K562 (cell line): ENCODE results near the gene LAPTM5. TPM values are rescaled to one million over a fixed set of nuclear protein-coding genes. Genes with fewer than 3 reads are reported as not detected.

Experiments used
- CBX5 ChIP-seq: IDR thresholded peaks from 2 replicates; pipeline ENCODE4 v1.6.1; 2014; ENCODE audit warnings: low read depth, borderline replicate concordance
- CSDE1 ChIP-seq, 2 experiments: fragments of 450-650 bp; IDR thresholded peaks; 2 replicates each; pipeline ENCODE4 v1.6.1; 2016; ENCODE audit warnings: mild to moderate bottlenecking in 1 of 2
- EGR1 ChIP-seq: fragments of 450-650 bp; conservative IDR thresholded peaks from 2 replicates; pipeline ENCODE4 v1.6.1; 2017; ENCODE audit warnings: mild to moderate bottlenecking
- ELF1 ChIP-seq: fragments of 200-800 bp; sonication (Bioruptor generic); IDR thresholded peaks from 2 replicates; pipeline ENCODE4 v1.6.1; 2016; ENCODE audit warnings: missing genetic modification characterization, missing compliant biosample characterization
- ESRRB ChIP-seq: fragments of 250-450 bp; sonication (Bioruptor Pico); IDR thresholded peaks from 2 replicates; pipeline ENCODE4 v1.5.0; 2020; ENCODE audit warnings: mild to moderate bottlenecking, moderate library complexity, borderline replicate concordance
- HNRNPUL1 ChIP-seq: fragments of 200-400 bp; formaldehyde crosslinking; IDR thresholded peaks from 2 replicates; pipeline ENCODE4 v1.6.1; 2017; ENCODE audit warnings: low read length
- KAT8 ChIP-seq: fragments of 450-650 bp; IDR thresholded peaks from 2 replicates; pipeline ENCODE4 v1.6.1; 2016; ENCODE audit warnings: low read depth, mild to moderate bottlenecking
- MBD1 ChIP-seq: fragments of 250-450 bp; sonication (Bioruptor Pico); IDR thresholded peaks from 2 replicates; pipeline ENCODE4 v1.8.0; 2022; ENCODE audit warnings: inconsistent platforms
- MCM2 ChIP-seq: fragments of 450-650 bp; IDR thresholded peaks from 2 replicates; pipeline ENCODE4 v1.6.1; 2017; ENCODE audit warnings: low read depth, mild to moderate bottlenecking
- NCOR1 ChIP-seq: fragments of 450-650 bp; IDR thresholded peaks from 2 replicates; pipeline ENCODE4 v1.6.1; 2016; ENCODE audit warnings: mild to moderate bottlenecking, moderate library complexity
- PCBP2 ChIP-seq: fragments of 200-400 bp; formaldehyde crosslinking; IDR thresholded peaks from 2 replicates; pipeline ENCODE4 v1.6.1; 2018; ENCODE audit warnings: low read length, low read depth, mild to moderate bottlenecking, moderate library complexity; ENCODE audit not compliant: poor library complexity, severe bottlenecking
- PHTF2 ChIP-seq: fragments of 250-450 bp; sonication (Bioruptor Pico); IDR thresholded peaks from 2 replicates; pipeline ENCODE4 v1.5.0; 2021; ENCODE audit warnings: mild to moderate bottlenecking
- TEAD1 ChIP-seq, 2 experiments: fragments of 450-650 bp in 1 of 2; sonication (generic) in 1 of 2; formaldehyde crosslinking; IDR thresholded peaks; 2 replicates each; pipeline versions ENCODE4 v1.4.0 to v1.8.0; 2020 to 2022; ENCODE audit warnings: mild to moderate bottlenecking in 2 of 2, missing genetic modification reagents in 1 of 2
- ZBTB33 ChIP-seq: sonication (generic); formaldehyde crosslinking; IDR thresholded peaks from 2 replicates; pipeline ENCODE4 v1.8.1; 2023; ENCODE audit warnings: mild to moderate bottlenecking, missing genetic modification reagents
- ZBTB9 ChIP-seq: fragments of 450-650 bp; formaldehyde crosslinking; IDR thresholded peaks from 2 replicates; pipeline ENCODE4 v1.4.0; 2020; ENCODE audit warnings: mild to moderate bottlenecking, moderate library complexity
- ZC3H4 ChIP-seq: sonication (generic); formaldehyde crosslinking; IDR thresholded peaks from 2 replicates; pipeline ENCODE4 v1.9.0; 2021; ENCODE audit warnings: missing genetic modification reagents, borderline replicate concordance
- ZFPM2 ChIP-seq: fragments of 250-450 bp; sonication (Bioruptor Pico); IDR thresholded peaks from 2 replicates; pipeline ENCODE4 v1.5.1; 2022; ENCODE audit warnings: mild to moderate bottlenecking
- ZNF41 ChIP-seq: fragments of 250-450 bp; sonication (Bioruptor Pico); conservative IDR thresholded peaks from 2 replicates; pipeline ENCODE4 v1.4.0; 2020; ENCODE audit warnings: mild to moderate bottlenecking
- ZNF518B ChIP-seq: fragments of 250-450 bp; sonication (Bioruptor Pico); IDR thresholded peaks from 2 replicates; pipeline ENCODE4 v1.5.0; 2021; ENCODE audit warnings: mild to moderate bottlenecking, moderate library complexity
- ZNF589 ChIP-seq: fragments of 200-800 bp; sonication (Bioruptor generic); IDR thresholded peaks from 2 replicates; pipeline ENCODE4 v1.6.1; 2016; ENCODE audit warnings: low read depth, missing genetic modification characterization, missing compliant biosample characterization
- ZNF75A ChIP-seq: fragments of 450-650 bp; formaldehyde crosslinking; IDR thresholded peaks from 2 replicates; pipeline ENCODE4 v1.4.0; 2020; ENCODE audit warnings: mild to moderate bottlenecking
- polyA plus RNA-seq, 8 experiments: library from polyadenylated mRNA; depleted of rRNA in 4 of 8; stranded (reverse) in 5 of 8; unstranded in 3 of 8; fragments of >200 nt; fragmentation: Nextera tagmentation in 2 of 8; fragmentation: Illumina TruSeq in 1 of 8; extraction: Ambion mirVana in 2 of 8; extraction: Trizol in 1 of 8; gene quantifications; 2 replicates each; pipeline versions ENCODE4 v1.2.1 to v1.2.3, GENCODE V29; 2011 to 2014; ENCODE audit warnings: inconsistent platforms in 1 of 8, missing spikeins in 1 of 8
- total RNA-seq, 7 experiments: library from RNA; depleted of rRNA in 6 of 7; stranded (reverse); fragments of >200 nt in 6 of 7; fragmentation: Illumina TruSeq in 2 of 7; extraction: Trizol in 2 of 7; gene quantifications; 2 replicates each; pipeline versions ENCODE4 v1.2.1 to v1.2.3, GENCODE V29; 2011 to 2021; ENCODE audit warnings: low replicate concordance in 1 of 7

Gene LAPTM5
- total and polyA plus RNA-seq, 9 of the 15 experiments (the other 6 are each of a cell fraction or from before 2014, with no cell fraction given) = 2.4 to 47.3 (median 20.3) TPM

GRCh38 chr1:30801771-30802198, 44.2 kb upstream of the LAPTM5 start (continued):
- no peak for TF ChIP-seq NCOR1
- no peak for TF ChIP-seq MCM2
- no peak for TF ChIP-seq ZFPM2 (CRISPR knock-in tag)
- TF ChIP-seq ZNF41 = no peak
- TF ChIP-seq ZBTB33 (CRISPR knock-in tag) = no peak
- TF ChIP-seq PHTF2 (CRISPR knock-in tag) = no peak
- no peak for TF ChIP-seq ZNF518B (CRISPR knock-in tag)
- no peak for TF ChIP-seq HNRNPUL1
- TF ChIP-seq KAT8 = no peak
- no peak for TF ChIP-seq EGR1
- TF ChIP-seq ZC3H4 (CRISPR knock-in tag) = no peak
- TF ChIP-seq CBX5 = peak; percentile 67; the same call in 1 of the 2 replicates
- no peak for TF ChIP-seq ESRRB (CRISPR knock-in tag)
- TF ChIP-seq ZNF75A (CRISPR knock-in tag) = no peak
- TF ChIP-seq PCBP2 = no peak
- TF ChIP-seq ZNF589 (CRISPR knock-in tag) = no peak
- no peak for TF ChIP-seq ELF1
- no peak for TF ChIP-seq MBD1 (CRISPR knock-in tag)
- TF ChIP-seq ZBTB9 (CRISPR knock-in tag) = 0 out of 2 replicates have a peak, but pooled peaks have one; percentile 48
- TF ChIP-seq CSDE1 (IDR thresholded peaks at IDR 0.05) = no peak
- peak in 1 of 2 experiments; percentile 28; a peak in 2 of 4 replicates for TF ChIP-seq TEAD1 (CRISPR knock-in tag; IDR thresholded peaks at IDR 0.05)
